K562 (cell line): ENCODE measurements around the gene RAD52. TPM values are rescaled to one million over a fixed set of nuclear protein-coding genes. Genes with fewer than 3 reads are reported as not detected.
A peak's percentile ranks its signal among the peaks of the same experiment; 100 is the strongest.

Source experiments
- ATAC-seq: fragments of 200-7000 bp; cut with Tn5 transposase; 3 replicates; pipeline ENCODE4 v1.9.1; 2020; ENCODE audit warnings: moderate library complexity
- BruUV-seq: library from RNA; stranded (reverse); fragments of 400-500 nt; replicated peaks from 2 replicates; lab custom pipeline; 2021; lab: Mats Ljungman, UMichigan
- CTCF ChIA-PET: fragments of 300-600 bp; formaldehyde crosslinking; extraction: SDS; loops from one replicate; lab custom pipeline; 2021; ENCODE audit warnings: low intra/inter-chr PET ratio; lab: Yijun Ruan, JAX
- POLR2A ChIA-PET: fragments of 300-600, 350-650 bp; sonication (Branson Sonifier 250); formaldehyde crosslinking; extraction: SDS; loops from one replicate; lab custom pipeline; 2021; ENCODE audit warnings: antibody characterized with exemption, inconsistent platforms; lab: Yijun Ruan, JAX
- DNase-seq, 4 experiments: peaks; one replicate each; pipeline versions ENCODE4 v3.0.0 to v3.0.0-alpha.2; 2011 to 2018; ENCODE audit warnings: low spot score in 3 of 4, mixed read lengths in 3 of 4; ENCODE audit errors: extremely low read depth in 1 of 4
- FAIRE-seq: peaks from 2 replicates; lab custom pipeline; 2011; peaks lifted over from hg19 to GRCh38; lab: Jason Lieb, UNC
- H2AFZ ChIP-seq: 2 replicates; pipeline ENCODE4 v1.6.0; 2011; ENCODE audit warnings: low read depth, low read length, control low read depth, inconsistent platforms
- H3K27ac ChIP-seq: fragments of 200-600 bp; 3 replicates; pipeline ENCODE4 v1.8.0; 2011; ENCODE audit warnings: low read depth, mild to moderate bottlenecking, control low read depth, inconsistent platforms, low read length, moderate library complexity, mixed read lengths; ENCODE audit errors: extremely low read depth
- H3K27me3 ChIP-seq, 2 experiments: fragments of 300-600 bp in 1 of 2; 2 replicates in 1 of 2; 3 replicates in 1 of 2; pipeline versions ENCODE4 v1.6.0 to v1.8.0; 2011; ENCODE audit warnings: inconsistent platforms in 2 of 2, low read length in 2 of 2, mild to moderate bottlenecking in 1 of 2, mixed read lengths in 1 of 2, moderate library complexity in 1 of 2; ENCODE audit not compliant: control insufficient read depth in 2 of 2, insufficient read depth in 2 of 2
- H3K36me3 ChIP-seq: fragments of 300-600 bp; 3 replicates; pipeline ENCODE4 v1.8.0; 2011; ENCODE audit warnings: mild to moderate bottlenecking, low read length, inconsistent platforms; ENCODE audit not compliant: control insufficient read depth, insufficient read depth
- H3K4me1 ChIP-seq, 2 experiments: fragments of 200-600 bp in 1 of 2; replicated peaks in 1 of 2; 2 replicates in 1 of 2; 3 replicates in 1 of 2; pipeline versions ENCODE4 v1.5.1 to v1.8.0; 2011; ENCODE audit warnings: inconsistent platforms in 2 of 2, low read length in 2 of 2, mild to moderate bottlenecking in 1 of 2, mixed read lengths in 1 of 2, moderate library complexity in 1 of 2; ENCODE audit not compliant: control insufficient read depth in 2 of 2, insufficient read depth in 2 of 2
- H3K4me2 ChIP-seq: 2 replicates; pipeline ENCODE4 v1.6.1; 2011; ENCODE audit warnings: low read length, control low read depth, inconsistent platforms, mixed read lengths; ENCODE audit not compliant: insufficient read depth
- H3K4me3 ChIP-seq: fragments of 200-600 bp; sonication (generic), shearing (Covaris generic); 2 replicates; pipeline ENCODE4 v1.5.1; 2016; ENCODE audit warnings: control low read depth, inconsistent platforms
- H3K79me2 ChIP-seq: fragments of 200-600 bp; 3 replicates; pipeline ENCODE4 v1.8.0; 2011; ENCODE audit warnings: low read length, inconsistent platforms; ENCODE audit not compliant: control insufficient read depth, insufficient read depth
- H3K9ac ChIP-seq, 2 experiments: 2 replicates each; pipeline versions ENCODE4 v1.6.0 to v1.6.1; 2011; ENCODE audit warnings: low read depth in 2 of 2, low read length in 2 of 2, control low read depth in 1 of 2, inconsistent platforms in 1 of 2, mild to moderate bottlenecking in 1 of 2, mixed read lengths in 1 of 2; ENCODE audit not compliant: insufficient read depth in 1 of 2
- H3K9me1 ChIP-seq: one replicate; pipeline ENCODE4 v1.6.0; 2011; ENCODE audit warnings: inconsistent platforms, mild to moderate bottlenecking, low read length, moderate library complexity; ENCODE audit not compliant: control insufficient read depth, insufficient read depth
- H3K9me3 ChIP-seq: replicated peaks from 2 replicates; pipeline ENCODE4 v1.5.1; 2011; ENCODE audit warnings: low read depth, low read length, inconsistent platforms; ENCODE audit not compliant: control insufficient read depth, insufficient read depth
- H4K20me1 ChIP-seq: replicated peaks from 2 replicates; pipeline ENCODE4 v1.6.1; 2011; ENCODE audit warnings: low read length, inconsistent platforms, mixed read lengths; ENCODE audit not compliant: control insufficient read depth, insufficient read depth
- BHLHE40 ChIP-seq: IDR thresholded peaks from 2 replicates; pipeline ENCODE4 v1.6.1; 2011; ENCODE audit warnings: low read length, improper control_type of control experiment
- CXXC5 ChIP-seq: fragments of 250-450 bp; sonication (Bioruptor Pico); IDR thresholded peaks from 2 replicates; pipeline ENCODE4 v1.8.0; 2022; ENCODE audit warnings: inconsistent platforms, mild to moderate bottlenecking, moderate library complexity
- E2F6 ChIP-seq, 2 experiments: IDR thresholded peaks; 2 replicates each; pipeline ENCODE4 v1.6.1; 2011; ENCODE audit warnings: borderline replicate concordance in 1 of 2, control low read depth in 1 of 2, low read depth in 1 of 2, low read length in 1 of 2, mild to moderate bottlenecking in 1 of 2, mixed read lengths in 1 of 2, moderate library complexity in 1 of 2; ENCODE audit not compliant: insufficient read depth in 1 of 2, insufficient read length in 1 of 2, poor library complexity in 1 of 2, severe bottlenecking in 1 of 2; ENCODE audit errors: extremely low read depth in 1 of 2
- FOXA3 ChIP-seq, 2 experiments: fragments of 450-650 bp in 1 of 2; sonication (generic) in 1 of 2; formaldehyde crosslinking; IDR thresholded peaks in 1 of 2; conservative IDR thresholded peaks in 1 of 2; 2 replicates each; pipeline versions ENCODE4 v1.4.0 to v1.8.0; 2020 to 2022; ENCODE audit warnings: mild to moderate bottlenecking in 2 of 2, missing genetic modification reagents in 1 of 2
- MEF2D ChIP-seq: conservative IDR thresholded peaks from 2 replicates; pipeline ENCODE4 v1.6.1; 2016; ENCODE audit warnings: low read depth, missing genetic modification characterization, missing compliant biosample characterization
- WGBS: fragments of 100-300 bp; shearing (Covaris generic); methylation state at CpG from one replicate; pipeline ENCODE4 v1.1.6; 2016; ENCODE audit warnings: low coverage, mixed read lengths; ENCODE audit not compliant: insufficient coverage; ENCODE audit errors: missing lambda C conversion rate; 5-methylcytosine and 5-hydroxymethylcytosine counted together
- in situ Hi-C: fragments of 300-500 bp; cut with MboI; formaldehyde crosslinking; loops from 4 replicates; pipeline ENCODE4 v1.15.0; 2018; ENCODE audit warnings: inconsistent platforms, mixed read lengths
- intact Hi-C: fragments of 100-400 bp; cut with micrococcal nuclease; formaldehyde crosslinking; loops from 2 replicates; pipeline ENCODE4 v1.14.2; 2022
- polyA plus RNA-seq, 8 experiments: library from polyadenylated mRNA; depleted of rRNA in 4 of 8; stranded (reverse) in 5 of 8; unstranded in 3 of 8; fragments of >200 nt; fragmentation: Nextera tagmentation in 2 of 8; fragmentation: Illumina TruSeq in 1 of 8; extraction: Ambion mirVana in 2 of 8; extraction: Trizol in 1 of 8; gene quantifications; 2 replicates each; pipeline versions ENCODE4 v1.2.1 to v1.2.3, GENCODE V29; 2011 to 2014; ENCODE audit warnings: inconsistent platforms in 1 of 8, missing spikeins in 1 of 8
- total RNA-seq, 7 experiments: library from RNA; depleted of rRNA in 6 of 7; stranded (reverse); fragments of >200 nt in 6 of 7; fragmentation: Illumina TruSeq in 2 of 7; extraction: Trizol in 2 of 7; gene quantifications; 2 replicates each; pipeline versions ENCODE4 v1.2.1 to v1.2.3, GENCODE V29; 2011 to 2021; ENCODE audit warnings: low replicate concordance in 1 of 7

Gene RAD52
- total and polyA plus RNA-seq, 9 of the 15 experiments (the other 6 are each of a cell fraction or from before 2014, with no cell fraction given): 1.3 to 15.9 (median 9.3) TPM

- TF ChIP-seq E2F6 (IDR thresholded peaks at IDR 0.05; ENCODE audit: borderline replicate concordance in 1 of 2, extremely low read depth in 1 of 2, insufficient read depth in 1 of 2, insufficient read length in 1 of 2, low read depth in 1 of 2, low read length in 1 of 2, poor library complexity in 1 of 2, severe bottlenecking in 1 of 2) (peak; percentile 82 to 88), BHLHE40 (peak; percentile 26; the same call in 1 of the 2 replicates), FOXA3 (CRISPR knock-in tag; conservative IDR thresholded peaks at IDR 0.05 in 1 of 2, IDR thresholded peaks at IDR 0.05 in 1 of 2) (peak in 1 of 2 experiments; percentile 64; a peak in 1 of 4 replicates)
Observed at GRCh38 chr12:989751-990660, 40.5 kb upstream of the RAD52 start (continued).

GRCh38 chr12:989051-989450, 39.6 kb upstream of the RAD52 start:
- Histone ChIP-seq H3K4me1 (peaks cover 7 to 20% of the 10 kb centered on the region in 2 experiments; a peak in 3 of 5 replicates), H3K4me2 (peak overlapping the region; percentile 37; the same call in 1 of the 2 replicates), H3K9me1 (no peaks in the 10 kb centered on the region), H3K27ac (no peak overlapping the region), H3K9me3 (no peaks in the 10 kb centered on the region), H3K4me3 (no peak overlapping the region), H3K27me3 (no peaks in the 10 kb centered on the region), H3K9ac (no peak overlapping the region; a peak in 1 of 4 replicates), H3K36me3 (peaks cover 5% of the 10 kb centered on the region; the same call in 2 of the 3 replicates), H2AFZ (no peak overlapping the region; the same call in 1 of the 2 replicates), H3K79me2 (peaks cover 39% of the 10 kb centered on the region), H4K20me1 (no peaks in the 10 kb centered on the region)
- no TSS peak for BruUV-seq
- ChIA-PET CTCF (no interaction called here), POLR2A (no interaction called here)
- in situ Hi-C loops: no loop called here
- ATAC-seq: no peak
- DNase-seq: no peak
- intact Hi-C loops: no loop called here
- TF ChIP-seq MEF2D (tag) (no peak), CXXC5 (peak; percentile 36; the same call in 1 of the 2 replicates)
- no peak for FAIRE-seq
- WGBS: 55% methylated on average over 1 of the region's 2 CpGs
